Left kidney (tissue), 8 donors: ENCODE data around the gene USH1G. TPM values are rescaled to one million over a fixed set of nuclear protein-coding genes. Genes with fewer than 3 reads are reported as not detected.
"Not testable (repeated sequence)": the region's sequence is repeated elsewhere in the genome, so short reads cannot be mapped to it uniquely, and the experiment has no call there.

ENCODE experiments used
- DNase-seq: peaks from one replicate; pipeline ENCODE4 v3.0.0-alpha.2; 2013
- long read RNA-seq, 8 donors: transcript quantifications; one replicate each; lab custom pipeline, GENCODE V29; 2026
- polyA plus RNA-seq: library from polyadenylated mRNA; unstranded; fragments of 120-200 nt; gene quantifications from one replicate; pipeline ENCODE4 v1.2.1, GENCODE V29; 2013; ENCODE audit not compliant: insufficient read length

USH1G gene
- polyA plus RNA-seq = 0.70 TPM
- long read RNA-seq, donor 1 = 0 reads
- long read RNA-seq, donor 2 = 0 reads
- long read RNA-seq, donor 3 = 0 reads
- long read RNA-seq, donor 4 = 0 reads
- long read RNA-seq, donor 5 = 0 reads
- long read RNA-seq, donor 6 = 0 reads
- long read RNA-seq, donor 7, partial matches to known transcripts = 0 of 1 reads
- long read RNA-seq, donor 7, other reads (novel, unspliced or antisense) = 0 of 1 reads
- long read RNA-seq, donor 8 = 0 reads

GRCh38 chr17:74922694-74923537, at the start of gene USH1G:
TSS of gene USH1G (minus strand) at chr17:74923255. CDS start at chr17:74923073, 182 bp downstream.
- DNase-seq = peak; percentile 31

GRCh38 chr17:74972107-74972972, 49.3 kb upstream of the USH1G start, which contains the start of gene HID1:
TSS of gene HID1 (minus strand) at chr17:74972759. CDS start at chr17:74972656, 103 bp downstream.
- peak; percentile 47 for DNase-seq

GRCh38 chr17:74971842-74972106, 48.7 kb upstream of the USH1G start:
- DNase-seq = no peak

- no peak for DNase-seq
Measured at GRCh38 chr17:74971069-74971841, 48.2 kb upstream of the USH1G start.

- DNase-seq = no peak
Measured at GRCh38 chr17:74970395-74970794, 47.3 kb upstream of the USH1G start.

GRCh38 chr17:74969501-74969900, 46.4 kb upstream of the USH1G start:
- not testable (repeated sequence) for DNase-seq

- no peak for DNase-seq
Measured at GRCh38 chr17:74968361-74968780, 45.3 kb upstream of the USH1G start.

- DNase-seq = no peak
Measured at GRCh38 chr17:74964988-74965622, 42.0 kb upstream of the USH1G start.

- no peak for DNase-seq
Measured at GRCh38 chr17:74964246-74964761, 41.2 kb upstream of the USH1G start.

GRCh38 chr17:74963656-74964055, 40.6 kb upstream of the USH1G start:
- no peak for DNase-seq

- DNase-seq = no peak
Measured at GRCh38 chr17:74962622-74963394, 39.8 kb upstream of the USH1G start.

GRCh38 chr17:74961657-74962350, 38.7 kb upstream of the USH1G start:
- DNase-seq = peak; percentile 87

- peak; percentile 27 for DNase-seq
Measured at GRCh38 chr17:74960570-74961342, 37.7 kb upstream of the USH1G start.

GRCh38 chr17:74959826-74960515, 36.9 kb upstream of the USH1G start:
- DNase-seq = no peak

- peak; percentile 44 for DNase-seq
Measured at GRCh38 chr17:74957935-74958740, 35.1 kb upstream of the USH1G start.

- no peak for DNase-seq
Measured at GRCh38 chr17:74956093-74956492, 33.0 kb upstream of the USH1G start.
